Ovary (tissue), 3 donors: ENCODE data around the gene HCN2.

Experiments
- POLR2A ChIP-seq: fragments of 450-650 bp; IDR thresholded peaks from one replicate; pipeline ENCODE4 v1.6.1; 2017; ENCODE audit warnings: antibody characterized with exemption, mild to moderate bottlenecking, moderate library complexity
- TF ChIP-seq, protein P1 (sequence below), 3 donors: fragments of 450-650 bp in 2 of 3; fragments of 200-600 bp in 1 of 3; IDR thresholded peaks; one replicate each; pipeline versions ENCODE4 v1.5.1 to v1.8.0; 2016 to 2022; ENCODE audit warnings: antibody characterized with exemption in 3 of 3, mild to moderate bottlenecking in 1 of 3
- donor health status: DM: no; HTN: no; CAD: no.

DNA sequence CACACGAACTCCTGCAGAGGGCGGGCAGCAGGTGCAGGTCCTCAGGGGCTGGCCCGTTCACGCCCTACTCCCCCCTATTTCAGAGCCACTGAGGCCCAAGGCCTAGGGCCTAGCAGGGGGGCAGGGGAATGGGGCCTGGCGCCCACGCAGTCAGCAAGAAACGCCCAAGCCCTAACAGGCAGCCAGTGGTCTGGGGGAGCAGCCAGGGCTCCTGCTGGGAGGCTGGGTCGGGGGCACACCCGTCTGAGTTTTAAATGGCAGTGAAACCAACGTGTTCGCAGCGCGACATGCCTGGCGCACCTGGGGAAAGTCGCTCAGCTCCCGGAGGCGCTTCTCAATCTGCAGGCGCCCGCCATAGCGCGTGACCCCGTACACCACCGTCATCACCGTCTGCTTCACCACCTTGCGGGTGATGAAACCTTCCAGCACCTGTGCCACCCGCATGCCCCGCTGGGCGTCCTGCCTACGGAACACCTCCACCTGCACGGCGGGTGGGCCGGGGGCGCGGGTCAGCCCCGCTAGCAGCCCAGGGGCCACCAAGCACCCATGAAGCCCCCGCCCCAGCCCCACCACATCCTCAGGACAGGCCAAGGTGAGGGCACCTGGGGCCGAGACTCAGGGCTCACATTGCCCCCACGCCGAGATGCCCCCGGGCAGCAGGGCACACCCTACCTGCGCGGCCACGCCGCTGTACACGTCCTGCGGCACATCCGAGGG, 29.8 kb downstream of the HCN2 start:
- TF ChIP-seq POLR2A, result no peak
- TF ChIP-seq, protein P1, sequence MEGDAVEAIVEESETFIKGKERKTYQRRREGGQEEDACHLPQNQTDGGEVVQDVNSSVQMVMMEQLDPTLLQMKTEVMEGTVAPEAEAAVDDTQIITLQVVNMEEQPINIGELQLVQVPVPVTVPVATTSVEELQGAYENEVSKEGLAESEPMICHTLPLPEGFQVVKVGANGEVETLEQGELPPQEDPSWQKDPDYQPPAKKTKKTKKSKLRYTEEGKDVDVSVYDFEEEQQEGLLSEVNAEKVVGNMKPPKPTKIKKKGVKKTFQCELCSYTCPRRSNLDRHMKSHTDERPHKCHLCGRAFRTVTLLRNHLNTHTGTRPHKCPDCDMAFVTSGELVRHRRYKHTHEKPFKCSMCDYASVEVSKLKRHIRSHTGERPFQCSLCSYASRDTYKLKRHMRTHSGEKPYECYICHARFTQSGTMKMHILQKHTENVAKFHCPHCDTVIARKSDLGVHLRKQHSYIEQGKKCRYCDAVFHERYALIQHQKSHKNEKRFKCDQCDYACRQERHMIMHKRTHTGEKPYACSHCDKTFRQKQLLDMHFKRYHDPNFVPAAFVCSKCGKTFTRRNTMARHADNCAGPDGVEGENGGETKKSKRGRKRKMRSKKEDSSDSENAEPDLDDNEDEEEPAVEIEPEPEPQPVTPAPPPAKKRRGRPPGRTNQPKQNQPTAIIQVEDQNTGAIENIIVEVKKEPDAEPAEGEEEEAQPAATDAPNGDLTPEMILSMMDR (IDR thresholded peaks at IDR 0.05), result no peak
